K562 (cell line): ENCODE measurements around the gene VPS13D. TPM values are rescaled to one million over a fixed set of nuclear protein-coding genes. Genes with fewer than 3 reads are reported as not detected.

Experiments
- ATAC-seq: fragments of 200-7000 bp; cut with Tn5 transposase; 3 replicates; pipeline ENCODE4 v1.9.1; 2020; ENCODE audit warnings: moderate library complexity
- BruUV-seq: library from RNA; stranded (reverse); fragments of 400-500 nt; replicated peaks from 2 replicates; lab custom pipeline; 2021; lab: Mats Ljungman, UMichigan
- CTCF ChIA-PET: fragments of 300-600 bp; formaldehyde crosslinking; extraction: SDS; loops from one replicate; lab custom pipeline; 2021; ENCODE audit warnings: low intra/inter-chr PET ratio; lab: Yijun Ruan, JAX
- POLR2A ChIA-PET: fragments of 300-600, 350-650 bp; sonication (Branson Sonifier 250); formaldehyde crosslinking; extraction: SDS; loops from one replicate; lab custom pipeline; 2021; ENCODE audit warnings: antibody characterized with exemption, inconsistent platforms; lab: Yijun Ruan, JAX
- DNase-seq, 4 experiments: peaks; one replicate each; pipeline versions ENCODE4 v3.0.0 to v3.0.0-alpha.2; 2011 to 2018; ENCODE audit warnings: low spot score in 3 of 4, mixed read lengths in 3 of 4; ENCODE audit errors: extremely low read depth in 1 of 4
- FAIRE-seq: peaks from 2 replicates; lab custom pipeline; 2011; peaks lifted over from hg19 to GRCh38; lab: Jason Lieb, UNC
- H2AFZ ChIP-seq: 2 replicates; pipeline ENCODE4 v1.6.0; 2011; ENCODE audit warnings: low read depth, low read length, control low read depth, inconsistent platforms
- H3K27ac ChIP-seq: fragments of 200-600 bp; 3 replicates; pipeline ENCODE4 v1.8.0; 2011; ENCODE audit warnings: low read depth, mild to moderate bottlenecking, control low read depth, inconsistent platforms, low read length, moderate library complexity, mixed read lengths; ENCODE audit errors: extremely low read depth
- H3K27me3 ChIP-seq, 2 experiments: fragments of 300-600 bp in 1 of 2; 2 replicates in 1 of 2; 3 replicates in 1 of 2; pipeline versions ENCODE4 v1.6.0 to v1.8.0; 2011; ENCODE audit warnings: inconsistent platforms in 2 of 2, low read length in 2 of 2, mild to moderate bottlenecking in 1 of 2, mixed read lengths in 1 of 2, moderate library complexity in 1 of 2; ENCODE audit not compliant: control insufficient read depth in 2 of 2, insufficient read depth in 2 of 2
- H3K36me3 ChIP-seq: fragments of 300-600 bp; 3 replicates; pipeline ENCODE4 v1.8.0; 2011; ENCODE audit warnings: mild to moderate bottlenecking, low read length, inconsistent platforms; ENCODE audit not compliant: control insufficient read depth, insufficient read depth
- H3K4me1 ChIP-seq, 2 experiments: fragments of 200-600 bp in 1 of 2; replicated peaks in 1 of 2; 2 replicates in 1 of 2; 3 replicates in 1 of 2; pipeline versions ENCODE4 v1.5.1 to v1.8.0; 2011; ENCODE audit warnings: inconsistent platforms in 2 of 2, low read length in 2 of 2, mild to moderate bottlenecking in 1 of 2, mixed read lengths in 1 of 2, moderate library complexity in 1 of 2; ENCODE audit not compliant: control insufficient read depth in 2 of 2, insufficient read depth in 2 of 2
- H3K4me2 ChIP-seq: 2 replicates; pipeline ENCODE4 v1.6.1; 2011; ENCODE audit warnings: low read length, control low read depth, inconsistent platforms, mixed read lengths; ENCODE audit not compliant: insufficient read depth
- H3K4me3 ChIP-seq: fragments of 200-600 bp; sonication (generic), shearing (Covaris generic); 2 replicates; pipeline ENCODE4 v1.5.1; 2016; ENCODE audit warnings: control low read depth, inconsistent platforms
- H3K79me2 ChIP-seq: fragments of 200-600 bp; 3 replicates; pipeline ENCODE4 v1.8.0; 2011; ENCODE audit warnings: low read length, inconsistent platforms; ENCODE audit not compliant: control insufficient read depth, insufficient read depth
- H3K9ac ChIP-seq, 2 experiments: 2 replicates each; pipeline versions ENCODE4 v1.6.0 to v1.6.1; 2011; ENCODE audit warnings: low read depth in 2 of 2, low read length in 2 of 2, control low read depth in 1 of 2, inconsistent platforms in 1 of 2, mild to moderate bottlenecking in 1 of 2, mixed read lengths in 1 of 2; ENCODE audit not compliant: insufficient read depth in 1 of 2
- H3K9me1 ChIP-seq: one replicate; pipeline ENCODE4 v1.6.0; 2011; ENCODE audit warnings: inconsistent platforms, mild to moderate bottlenecking, low read length, moderate library complexity; ENCODE audit not compliant: control insufficient read depth, insufficient read depth
- H3K9me3 ChIP-seq: replicated peaks from 2 replicates; pipeline ENCODE4 v1.5.1; 2011; ENCODE audit warnings: low read depth, low read length, inconsistent platforms; ENCODE audit not compliant: control insufficient read depth, insufficient read depth
- H4K20me1 ChIP-seq: replicated peaks from 2 replicates; pipeline ENCODE4 v1.6.1; 2011; ENCODE audit warnings: low read length, inconsistent platforms, mixed read lengths; ENCODE audit not compliant: control insufficient read depth, insufficient read depth
- CEBPB ChIP-seq: fragments of 450-650 bp; IDR thresholded peaks from 2 replicates; pipeline ENCODE4 v1.6.1; 2016; ENCODE audit warnings: missing genetic modification characterization, missing compliant biosample characterization
- CEBPG ChIP-seq, 3 experiments: fragments of 200-800 bp in 1 of 3; sonication (Bioruptor generic) in 1 of 3; sonication (generic) in 1 of 3; formaldehyde crosslinking in 1 of 3; IDR thresholded peaks in 2 of 3; conservative IDR thresholded peaks in 1 of 3; 2 replicates each; pipeline versions ENCODE4 v1.6.1 to v1.8.0; 2016 to 2022; ENCODE audit warnings: missing compliant biosample characterization in 2 of 3, missing genetic modification characterization in 2 of 3, mild to moderate bottlenecking in 1 of 3, missing genetic modification reagents in 1 of 3
- CREB1 ChIP-seq, 2 experiments: sonication (generic) in 1 of 2; formaldehyde crosslinking in 1 of 2; IDR thresholded peaks; 2 replicates each; pipeline versions ENCODE4 v1.6.1 to v1.8.0; 2012 to 2022; ENCODE audit warnings: inconsistent platforms in 1 of 2, mild to moderate bottlenecking in 1 of 2, missing genetic modification reagents in 1 of 2, moderate library complexity in 1 of 2
- E2F3 ChIP-seq: fragments of 250-450 bp; sonication (Bioruptor Pico); IDR thresholded peaks from 2 replicates; pipeline ENCODE4 v1.4.0; 2020; ENCODE audit warnings: mild to moderate bottlenecking
- LEF1 ChIP-seq: fragments of 450-650 bp; IDR thresholded peaks from 2 replicates; pipeline ENCODE4 v1.6.1; 2016; ENCODE audit warnings: mild to moderate bottlenecking
- NR4A1 ChIP-seq, 2 experiments: fragments of 250-450 bp in 1 of 2; fragments of 450-650 bp in 1 of 2; sonication (Bioruptor Pico) in 1 of 2; IDR thresholded peaks; 2 replicates each; pipeline versions ENCODE4 v1.4.0 to v1.6.1; 2016 to 2020; ENCODE audit warnings: mild to moderate bottlenecking in 2 of 2, missing compliant biosample characterization in 1 of 2, missing genetic modification characterization in 1 of 2, moderate library complexity in 1 of 2
- RBM39 ChIP-seq: fragments of 200-400 bp; formaldehyde crosslinking; optimal IDR thresholded peaks from 2 replicates; pipeline ENCODE3; 2018; ENCODE audit warnings: low read depth, low read length
- ZNF41 ChIP-seq: fragments of 250-450 bp; sonication (Bioruptor Pico); conservative IDR thresholded peaks from 2 replicates; pipeline ENCODE4 v1.4.0; 2020; ENCODE audit warnings: mild to moderate bottlenecking
- WGBS: fragments of 100-300 bp; shearing (Covaris generic); methylation state at CpG from one replicate; pipeline ENCODE4 v1.1.6; 2016; ENCODE audit warnings: low coverage, mixed read lengths; ENCODE audit not compliant: insufficient coverage; ENCODE audit errors: missing lambda C conversion rate; 5-methylcytosine and 5-hydroxymethylcytosine counted together
- in situ Hi-C: fragments of 300-500 bp; cut with MboI; formaldehyde crosslinking; loops from 4 replicates; pipeline ENCODE4 v1.15.0; 2018; ENCODE audit warnings: inconsistent platforms, mixed read lengths
- intact Hi-C: fragments of 100-400 bp; cut with micrococcal nuclease; formaldehyde crosslinking; loops from 2 replicates; pipeline ENCODE4 v1.14.2; 2022
- polyA plus RNA-seq, 8 experiments: library from polyadenylated mRNA; depleted of rRNA in 4 of 8; stranded (reverse) in 5 of 8; unstranded in 3 of 8; fragments of >200 nt; fragmentation: Nextera tagmentation in 2 of 8; fragmentation: Illumina TruSeq in 1 of 8; extraction: Ambion mirVana in 2 of 8; extraction: Trizol in 1 of 8; gene quantifications; 2 replicates each; pipeline versions ENCODE4 v1.2.1 to v1.2.3, GENCODE V29; 2011 to 2014; ENCODE audit warnings: inconsistent platforms in 1 of 8, missing spikeins in 1 of 8
- total RNA-seq, 7 experiments: library from RNA; depleted of rRNA in 6 of 7; stranded (reverse); fragments of >200 nt in 6 of 7; fragmentation: Illumina TruSeq in 2 of 7; extraction: Trizol in 2 of 7; gene quantifications; 2 replicates each; pipeline versions ENCODE4 v1.2.1 to v1.2.3, GENCODE V29; 2011 to 2021; ENCODE audit warnings: low replicate concordance in 1 of 7
- TF ChIP-seq, protein P1 (sequence below): fragments of 200-800 bp; sonication (Bioruptor generic); IDR thresholded peaks from 2 replicates; pipeline ENCODE4 v1.6.1; 2017; ENCODE audit warnings: missing genetic modification characterization, missing compliant biosample characterization
- TF ChIP-seq, protein P2 (sequence below): IDR thresholded peaks from 3 replicates; pipeline ENCODE4 v1.6.1; 2011; ENCODE audit warnings: borderline replicate concordance, mild to moderate bottlenecking; ENCODE audit not compliant: insufficient read length, insufficient read depth
- TF ChIP-seq, protein P3 (sequence below): fragments of 450-650 bp; IDR thresholded peaks from 2 replicates; pipeline ENCODE4 v1.7.0; 2016; ENCODE audit warnings: borderline replicate concordance
- TF ChIP-seq, protein P4 (sequence below): fragments of 250-450 bp; sonication (Bioruptor Pico); IDR thresholded peaks from 2 replicates; pipeline ENCODE4 v1.5.0; 2021; ENCODE audit warnings: mild to moderate bottlenecking, borderline replicate concordance
- TF ChIP-seq, protein P5 (sequence below): fragments of 450-650 bp; IDR thresholded peaks from 2 replicates; pipeline ENCODE4 v1.6.1; 2016; ENCODE audit warnings: low read depth, mild to moderate bottlenecking, moderate library complexity

VPS13D gene
- total and polyA plus RNA-seq, 9 of the 15 experiments (the other 6 are each of a cell fraction or from before 2014, with no cell fraction given) = 6.1 to 51.5 (median 38.5) TPM

DNA sequence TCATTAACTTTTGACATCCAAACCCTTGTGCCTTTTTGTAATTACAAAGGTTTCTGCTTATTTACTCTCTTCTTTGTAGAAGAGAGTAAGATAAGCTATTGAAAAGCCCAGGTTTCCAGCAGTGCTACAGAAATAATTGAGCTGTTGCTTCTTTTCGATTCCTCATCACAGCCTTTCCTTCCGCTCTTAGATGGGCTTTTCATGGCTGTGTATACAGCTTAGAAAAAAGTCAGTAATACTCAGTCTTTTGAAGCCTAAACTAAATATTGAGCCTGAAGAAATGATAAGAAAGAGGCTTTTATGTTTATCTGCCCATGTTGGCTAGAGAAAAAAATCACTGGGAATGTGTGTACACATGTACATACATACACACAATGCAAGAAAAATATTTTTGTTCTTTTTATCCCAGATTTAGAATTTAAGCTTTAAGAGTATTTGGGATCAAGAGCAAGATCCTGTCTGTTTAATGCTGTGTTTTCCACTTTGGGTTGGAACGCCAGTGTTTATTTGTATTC, 172.4 kb downstream of the VPS13D start:
- ChIA-PET CTCF (no interaction called here), POLR2A (interaction anchor here (1.0 to 1.6 kb wide), 4 partner anchors 12 to 104 kb away, joined by 3 to 6 read pairs (median 5); no protein-coding TSS in a partner anchor)
- H3K27me3 ChIP-seq = no peaks in the 10 kb centered on the region
- no peak overlapping the region for H3K4me2 ChIP-seq
- H3K9ac ChIP-seq = no peak overlapping the region
- no peaks in the 10 kb centered on the region for H3K9me3 ChIP-seq
- 98% methylated on average over 3 of the region's 3 CpGs for WGBS
- H4K20me1 ChIP-seq = no peaks in the 10 kb centered on the region
- no peak overlapping the region for H2AFZ ChIP-seq
- no peak overlapping the region for H3K27ac ChIP-seq
- H3K9me1 ChIP-seq = peaks cover 7% of the 10 kb centered on the region
- intact Hi-C loops (no loop called here), in situ Hi-C loops (no loop called here)
- no TSS peak for BruUV-seq
- no peak overlapping the region for H3K4me3 ChIP-seq
- no peak for ATAC-seq
- FAIRE-seq = no peak
- H3K79me2 ChIP-seq = no peaks in the 10 kb centered on the region
- DNase-seq = no peak
- H3K36me3 ChIP-seq = peaks cover 68% of the 10 kb centered on the region
- peaks cover 3 to 13% of the 10 kb centered on the region in 2 experiments; a peak in 3 of 5 replicates for H3K4me1 ChIP-seq
- TF ChIP-seq CEBPG (CRISPR knock-in tag; IDR thresholded peaks at IDR 0.05) = no peak
- TF ChIP-seq CEBPG (tag; conservative IDR thresholded peaks at IDR 0.05 in 1 of 2, IDR thresholded peaks at IDR 0.05 in 1 of 2) = no peak
- TF ChIP-seq RBM39 = no peak
- TF ChIP-seq CREB1 (IDR thresholded peaks at IDR 0.05) = no peak
- no peak for TF ChIP-seq CREB1 (CRISPR knock-in tag; IDR thresholded peaks at IDR 0.05)
- no peak for TF ChIP-seq NR4A1 (CRISPR knock-in tag; IDR thresholded peaks at IDR 0.05)
- TF ChIP-seq NR4A1 (tag; IDR thresholded peaks at IDR 0.05) = no peak
- no peak for TF ChIP-seq CEBPB (tag)
- TF ChIP-seq, protein P1, sequence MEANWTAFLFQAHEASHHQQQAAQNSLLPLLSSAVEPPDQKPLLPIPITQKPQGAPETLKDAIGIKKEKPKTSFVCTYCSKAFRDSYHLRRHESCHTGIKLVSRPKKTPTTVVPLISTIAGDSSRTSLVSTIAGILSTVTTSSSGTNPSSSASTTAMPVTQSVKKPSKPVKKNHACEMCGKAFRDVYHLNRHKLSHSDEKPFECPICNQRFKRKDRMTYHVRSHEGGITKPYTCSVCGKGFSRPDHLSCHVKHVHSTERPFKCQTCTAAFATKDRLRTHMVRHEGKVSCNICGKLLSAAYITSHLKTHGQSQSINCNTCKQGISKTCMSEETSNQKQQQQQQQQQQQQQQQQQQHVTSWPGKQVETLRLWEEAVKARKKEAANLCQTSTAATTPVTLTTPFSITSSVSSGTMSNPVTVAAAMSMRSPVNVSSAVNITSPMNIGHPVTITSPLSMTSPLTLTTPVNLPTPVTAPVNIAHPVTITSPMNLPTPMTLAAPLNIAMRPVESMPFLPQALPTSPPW = no peak
- no peak for TF ChIP-seq LEF1
- no peak for TF ChIP-seq E2F3 (CRISPR knock-in tag)
- TF ChIP-seq, protein P2, sequence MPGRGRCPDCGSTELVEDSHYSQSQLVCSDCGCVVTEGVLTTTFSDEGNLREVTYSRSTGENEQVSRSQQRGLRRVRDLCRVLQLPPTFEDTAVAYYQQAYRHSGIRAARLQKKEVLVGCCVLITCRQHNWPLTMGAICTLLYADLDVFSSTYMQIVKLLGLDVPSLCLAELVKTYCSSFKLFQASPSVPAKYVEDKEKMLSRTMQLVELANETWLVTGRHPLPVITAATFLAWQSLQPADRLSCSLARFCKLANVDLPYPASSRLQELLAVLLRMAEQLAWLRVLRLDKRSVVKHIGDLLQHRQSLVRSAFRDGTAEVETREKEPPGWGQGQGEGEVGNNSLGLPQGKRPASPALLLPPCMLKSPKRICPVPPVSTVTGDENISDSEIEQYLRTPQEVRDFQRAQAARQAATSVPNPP = no peak
- TF ChIP-seq, protein P3, sequence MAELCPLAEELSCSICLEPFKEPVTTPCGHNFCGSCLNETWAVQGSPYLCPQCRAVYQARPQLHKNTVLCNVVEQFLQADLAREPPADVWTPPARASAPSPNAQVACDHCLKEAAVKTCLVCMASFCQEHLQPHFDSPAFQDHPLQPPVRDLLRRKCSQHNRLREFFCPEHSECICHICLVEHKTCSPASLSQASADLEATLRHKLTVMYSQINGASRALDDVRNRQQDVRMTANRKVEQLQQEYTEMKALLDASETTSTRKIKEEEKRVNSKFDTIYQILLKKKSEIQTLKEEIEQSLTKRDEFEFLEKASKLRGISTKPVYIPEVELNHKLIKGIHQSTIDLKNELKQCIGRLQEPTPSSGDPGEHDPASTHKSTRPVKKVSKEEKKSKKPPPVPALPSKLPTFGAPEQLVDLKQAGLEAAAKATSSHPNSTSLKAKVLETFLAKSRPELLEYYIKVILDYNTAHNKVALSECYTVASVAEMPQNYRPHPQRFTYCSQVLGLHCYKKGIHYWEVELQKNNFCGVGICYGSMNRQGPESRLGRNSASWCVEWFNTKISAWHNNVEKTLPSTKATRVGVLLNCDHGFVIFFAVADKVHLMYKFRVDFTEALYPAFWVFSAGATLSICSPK = no peak
- TF ChIP-seq, protein P4, sequence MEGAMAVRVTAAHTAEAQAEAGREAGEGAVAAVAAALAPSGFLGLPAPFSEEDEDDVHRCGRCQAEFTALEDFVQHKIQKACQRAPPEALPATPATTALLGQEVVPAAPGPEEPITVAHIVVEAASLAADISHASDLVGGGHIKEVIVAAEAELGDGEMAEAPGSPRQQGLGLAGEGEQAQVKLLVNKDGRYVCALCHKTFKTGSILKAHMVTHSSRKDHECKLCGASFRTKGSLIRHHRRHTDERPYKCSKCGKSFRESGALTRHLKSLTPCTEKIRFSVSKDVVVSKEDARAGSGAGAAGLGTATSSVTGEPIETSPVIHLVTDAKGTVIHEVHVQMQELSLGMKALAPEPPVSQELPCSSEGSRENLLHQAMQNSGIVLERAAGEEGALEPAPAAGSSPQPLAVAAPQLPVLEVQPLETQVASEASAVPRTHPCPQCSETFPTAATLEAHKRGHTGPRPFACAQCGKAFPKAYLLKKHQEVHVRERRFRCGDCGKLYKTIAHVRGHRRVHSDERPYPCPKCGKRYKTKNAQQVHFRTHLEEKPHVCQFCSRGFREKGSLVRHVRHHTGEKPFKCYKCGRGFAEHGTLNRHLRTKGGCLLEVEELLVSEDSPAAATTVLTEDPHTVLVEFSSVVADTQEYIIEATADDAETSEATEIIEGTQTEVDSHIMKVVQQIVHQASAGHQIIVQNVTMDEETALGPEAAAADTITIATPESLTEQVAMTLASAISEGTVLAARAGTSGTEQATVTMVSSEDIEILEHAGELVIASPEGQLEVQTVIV = no peak
- no peak for TF ChIP-seq ZNF41 (CRISPR knock-in tag)
- TF ChIP-seq, protein P5, sequence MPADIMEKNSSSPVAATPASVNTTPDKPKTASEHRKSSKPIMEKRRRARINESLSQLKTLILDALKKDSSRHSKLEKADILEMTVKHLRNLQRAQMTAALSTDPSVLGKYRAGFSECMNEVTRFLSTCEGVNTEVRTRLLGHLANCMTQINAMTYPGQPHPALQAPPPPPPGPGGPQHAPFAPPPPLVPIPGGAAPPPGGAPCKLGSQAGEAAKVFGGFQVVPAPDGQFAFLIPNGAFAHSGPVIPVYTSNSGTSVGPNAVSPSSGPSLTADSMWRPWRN = no peak
